ENCODE results near the gene DHRS12. TPM values are rescaled to one million over a fixed set of nuclear protein-coding genes. Genes with fewer than 3 reads are reported as not detected.

Gene DHRS12
- total RNA-seq, 1 donor from 2014 or later, result 11.3 TPM

DNA sequence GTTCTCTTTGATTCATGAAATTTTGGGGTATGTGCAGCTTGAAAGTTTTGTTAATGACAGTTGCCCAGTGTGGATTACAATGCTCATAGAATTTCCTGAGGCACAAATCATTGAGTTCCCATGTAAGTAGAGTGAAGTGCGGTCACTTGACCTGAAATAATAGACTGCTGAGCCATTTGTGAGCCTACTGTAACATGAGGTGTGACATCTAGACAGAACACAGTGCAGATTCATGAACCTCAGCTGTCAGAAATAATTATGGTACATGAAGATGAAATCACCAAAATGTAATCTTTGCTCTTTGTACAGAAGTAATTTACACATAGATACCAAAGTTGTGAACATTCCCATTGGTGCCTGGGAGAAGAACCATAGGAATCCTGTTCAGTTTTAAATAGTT is 84.6 kb downstream of the DHRS12 start:
- Mint-ChIP-seq H3K36me3 (peaks cover 13% of the 10 kb centered on the region), H3K4me1 (ENCODE audit: unreplicated experiment) (no peaks in the 10 kb centered on the region), H3K4me3 (no peak overlapping the region), H3K27me3 (no peaks in the 10 kb centered on the region), H3K9me3 (no peaks in the 10 kb centered on the region), H3K27ac (no peak overlapping the region)
- no peak for TF ChIP-seq CTCF (conservative IDR thresholded peaks at IDR 0.05)
- DNase-seq (ENCODE audit: extremely low spot score, unreplicated experiment), result no peak

Other genes with a start within 250 kb of the DHRS12 start
- 17.5 and 20.3 TPM in 2 replicates for gene WDFY2, start 219.7 kb downstream of the DHRS12 start, total RNA-seq (ENCODE audit: low replicate concordance)
- 0.07 and 0.63 TPM in 2 replicates for gene TMEM272, start 41.0 kb upstream of the DHRS12 start, total RNA-seq (ENCODE audit: low replicate concordance)
- not detected in 2 replicates for gene CCDC70, start 57.8 kb upstream of the DHRS12 start, total RNA-seq (ENCODE audit: low replicate concordance)
- 24.0 and 27.7 TPM in 2 replicates for gene ATP7B, start 207.3 kb upstream of the DHRS12 start, total RNA-seq (ENCODE audit: low replicate concordance)
- 40.9 and 45.5 TPM in 2 replicates for gene ALG11, start 208.2 kb upstream of the DHRS12 start, total RNA-seq (ENCODE audit: low replicate concordance)
- 15.5 and 18.7 TPM in 2 replicates for gene UTP14C, start 220.5 kb upstream of the DHRS12 start, total RNA-seq (ENCODE audit: low replicate concordance)